Uterus (tissue), 2 donors: ENCODE results near the gene MDH1.
A peak's percentile ranks its signal among the peaks of the same experiment; 100 is the strongest.

ENCODE experiments used
- CTCF ChIP-seq, 4 experiments: fragments of 200-600 bp in 2 of 4; fragments of 450-650 bp in 2 of 4; sonication (generic) in 2 of 4; IDR thresholded peaks; one replicate each; pipeline ENCODE4 v1.5.1; 2016 to 2019; ENCODE audit warnings: antibody characterized with exemption in 4 of 4, mild to moderate bottlenecking in 2 of 4, moderate library complexity in 1 of 4
- POLR2A ChIP-seq, 2 donors: fragments of 450-650 bp; IDR thresholded peaks; one replicate each; pipeline ENCODE4 v1.6.1; 2016; ENCODE audit warnings: antibody characterized with exemption in 2 of 2, mild to moderate bottlenecking in 1 of 2, moderate library complexity in 1 of 2

DNA sequence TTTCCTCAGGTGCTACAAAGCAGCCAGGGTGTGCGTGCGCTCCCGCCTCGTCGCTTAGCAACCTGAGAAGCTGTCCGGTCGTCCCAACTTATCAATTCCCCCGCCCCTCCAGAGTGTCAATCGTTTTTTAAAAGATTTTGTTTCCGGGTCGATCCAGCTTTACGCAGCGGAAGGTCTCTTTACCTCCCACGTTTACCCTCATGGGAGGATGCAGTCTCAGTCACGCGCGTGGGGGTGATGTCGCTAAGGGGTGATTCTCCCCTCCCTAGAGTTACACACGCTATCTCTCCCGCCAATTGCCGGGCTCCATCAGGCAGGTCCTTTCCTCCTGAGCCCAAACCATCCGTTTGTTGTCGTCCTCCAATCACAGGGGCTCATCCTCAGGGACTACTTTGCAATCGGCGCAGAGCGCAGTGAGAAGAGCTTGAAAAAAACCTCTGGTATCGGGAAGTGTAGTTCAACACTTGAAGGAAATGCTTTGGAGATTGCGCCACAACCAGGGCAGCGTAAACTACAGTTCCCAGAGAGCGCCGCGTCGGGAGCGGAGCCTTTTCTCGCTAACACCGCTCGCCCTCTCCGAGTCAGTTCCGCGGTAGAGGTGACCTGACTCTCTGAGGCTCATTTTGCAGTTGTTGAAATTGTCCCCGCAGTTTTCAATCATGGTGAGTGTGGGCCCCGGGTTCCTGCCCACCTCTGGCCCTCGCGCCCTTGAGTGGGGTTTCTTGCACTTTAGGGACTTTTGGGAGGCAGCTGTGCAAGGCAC, at the start of gene MDH1, which contains the start of gene WDPCP:
- TF ChIP-seq CTCF (IDR thresholded peaks at IDR 0.05) (no peak), POLR2A (IDR thresholded peaks at IDR 0.05) (peak; percentile 58 to 65)
